ENCODE results near the gene LGALS7. TPM values are rescaled to one million over a fixed set of nuclear protein-coding genes. Genes with fewer than 3 reads are reported as not detected.

The LGALS7 gene
- total RNA-seq, 1 experiment from 2014 or later, result not detected

GRCh38 chr19:38734426-38735256 is 38.7 kb downstream of the LGALS7 start:
- ChIA-PET CTCF (no interaction called here), POLR2A (interaction anchor here (0.6 to 0.8 kb wide), 2 partner anchors 85 to 107 kb away, joined by 4 read pairs; no protein-coding TSS in a partner anchor)
- Histone ChIP-seq H3K36me3 (ENCODE audit: control insufficient read depth, insufficient read depth, low read length) (peaks cover 5% of the 10 kb centered on the region), H3K9me3 (no peaks in the 10 kb centered on the region), H3K4me1 (peaks cover 24% of the 10 kb centered on the region), H3K4me3 (ENCODE audit: low read depth, low read length) (no peak overlapping the region), H3K27me3 (replicated peaks; ENCODE audit: control insufficient read depth, insufficient read depth, low read length) (no peaks in the 10 kb centered on the region)
- BruUV-seq (replicated peaks), result no TSS peak
- peaks cover 26% of the 10 kb centered on the region for H3K4me1 Mint-ChIP-seq (ENCODE audit: low read depth, unreplicated experiment)
- peaks cover 80% of the 10 kb centered on the region for H3K36me3 Mint-ChIP-seq (ENCODE audit: insufficient read depth, unreplicated experiment)
- intact Hi-C loops (cut with micrococcal nuclease; ENCODE audit: unreplicated experiment), result loop anchor here (5.0 to 10.0 kb wide), 2 partner anchors 103 to 190 kb away; no protein-coding TSS in a partner anchor
- H3K9me3 Mint-ChIP-seq (ENCODE audit: unreplicated experiment), result no peaks in the 10 kb centered on the region
- peak overlapping the region; percentile 88 for H3K27ac Mint-ChIP-seq (ENCODE audit: unreplicated experiment)
- TF ChIP-seq CTCF (IDR thresholded peaks at IDR 0.05; ENCODE audit: insufficient read depth in 1 of 2, low read depth in 1 of 2, low read length in 1 of 2, severe bottlenecking in 1 of 2, unreplicated experiment in 1 of 2), result no peak
- DNase-seq, result no peak
- H3K27me3 Mint-ChIP-seq (ENCODE audit: insufficient read depth, unreplicated experiment), result no peaks in the 10 kb centered on the region
- H3K4me3 Mint-ChIP-seq (ENCODE audit: unreplicated experiment), result peak overlapping the region; percentile 74

GRCh38 chr19:38734176-38734425 is 39.2 kb downstream of the LGALS7 start:
- DNase-seq, result no peak

More at GRCh38 chr19:38734176-38734425, 39.2 kb downstream of the LGALS7 start:
- BruUV-seq (replicated peaks), result no TSS peak
- Mint-ChIP-seq H3K36me3 (ENCODE audit: insufficient read depth, unreplicated experiment) (peaks cover 85% of the 10 kb centered on the region), H3K4me3 (ENCODE audit: unreplicated experiment) (no peak overlapping the region), H3K4me1 (ENCODE audit: low read depth, unreplicated experiment) (peaks cover 30% of the 10 kb centered on the region), H3K9me3 (ENCODE audit: unreplicated experiment) (no peaks in the 10 kb centered on the region), H3K27ac (ENCODE audit: unreplicated experiment) (peak overlapping the region; percentile 88), H3K27me3 (ENCODE audit: insufficient read depth, unreplicated experiment) (no peaks in the 10 kb centered on the region)
- no peaks in the 10 kb centered on the region for H3K9me3 ChIP-seq
- intact Hi-C loops (cut with micrococcal nuclease; ENCODE audit: unreplicated experiment), result loop anchor here (10.0 kb wide), 1 partner anchor 189 kb away; no protein-coding TSS in a partner anchor
- peaks cover 5% of the 10 kb centered on the region for H3K36me3 ChIP-seq (ENCODE audit: control insufficient read depth, insufficient read depth, low read length)
- POLR2A ChIA-PET, result interaction anchor here (0.5 kb wide), 1 partner anchor 346 kb away, joined by 9 read pairs; no protein-coding TSS in a partner anchor
- CTCF ChIA-PET, result no interaction called here
- peaks cover 24% of the 10 kb centered on the region for H3K4me1 ChIP-seq
- no peak overlapping the region for H3K4me3 ChIP-seq (ENCODE audit: low read depth, low read length)
- no peaks in the 10 kb centered on the region for H3K27me3 ChIP-seq (replicated peaks; ENCODE audit: control insufficient read depth, insufficient read depth, low read length)
- no peak for TF ChIP-seq CTCF (IDR thresholded peaks at IDR 0.05; ENCODE audit: insufficient read depth in 1 of 2, low read depth in 1 of 2, low read length in 1 of 2, severe bottlenecking in 1 of 2, unreplicated experiment in 1 of 2)
